22Rv1 (cell line): ENCODE measurements around the gene CXCL5.

ENCODE experiments used
- ZFX ChIP-seq: fragments of 450-650 bp; IDR thresholded peaks from 2 replicates; pipeline ENCODE4 v1.6.1; 2017; ENCODE audit warnings: antibody characterized with exemption, borderline replicate concordance
- TF ChIP-seq, protein P1 (sequence below): fragments of 450-650 bp; IDR thresholded peaks from 2 replicates; pipeline ENCODE4 v1.5.1; 2017; ENCODE audit warnings: mild to moderate bottlenecking

DNA sequence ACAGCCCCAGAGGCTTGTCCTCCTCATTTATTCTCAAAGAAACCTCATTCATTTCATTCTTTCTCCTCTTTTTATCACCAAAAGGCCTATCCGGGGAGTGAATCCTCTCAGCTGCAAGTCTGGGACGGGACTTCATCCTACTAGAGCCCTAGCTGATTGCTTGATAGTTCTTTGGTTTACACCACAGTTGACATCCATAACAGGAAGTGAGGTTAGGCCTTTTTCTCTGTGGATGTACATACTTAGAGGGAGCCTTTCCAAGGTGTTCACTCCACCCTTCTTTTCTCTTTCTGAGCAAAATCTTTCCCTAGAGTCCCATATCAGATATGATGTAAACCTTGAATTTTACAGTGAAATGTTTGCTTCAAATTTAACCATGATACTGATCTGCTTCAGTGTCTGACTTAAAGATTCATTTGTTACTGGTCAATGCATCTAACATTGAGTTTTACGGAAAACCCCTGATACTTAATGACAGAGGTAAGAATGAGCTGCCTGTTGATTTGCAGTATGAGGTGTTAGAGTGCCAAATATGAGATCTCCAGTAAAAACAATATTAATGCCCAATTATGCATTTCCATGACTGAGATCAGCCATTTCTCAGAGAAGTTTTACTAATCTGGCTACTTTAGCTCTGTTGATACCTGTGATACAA, 16.8 kb upstream of the CXCL5 start:
- TF ChIP-seq, protein P1, sequence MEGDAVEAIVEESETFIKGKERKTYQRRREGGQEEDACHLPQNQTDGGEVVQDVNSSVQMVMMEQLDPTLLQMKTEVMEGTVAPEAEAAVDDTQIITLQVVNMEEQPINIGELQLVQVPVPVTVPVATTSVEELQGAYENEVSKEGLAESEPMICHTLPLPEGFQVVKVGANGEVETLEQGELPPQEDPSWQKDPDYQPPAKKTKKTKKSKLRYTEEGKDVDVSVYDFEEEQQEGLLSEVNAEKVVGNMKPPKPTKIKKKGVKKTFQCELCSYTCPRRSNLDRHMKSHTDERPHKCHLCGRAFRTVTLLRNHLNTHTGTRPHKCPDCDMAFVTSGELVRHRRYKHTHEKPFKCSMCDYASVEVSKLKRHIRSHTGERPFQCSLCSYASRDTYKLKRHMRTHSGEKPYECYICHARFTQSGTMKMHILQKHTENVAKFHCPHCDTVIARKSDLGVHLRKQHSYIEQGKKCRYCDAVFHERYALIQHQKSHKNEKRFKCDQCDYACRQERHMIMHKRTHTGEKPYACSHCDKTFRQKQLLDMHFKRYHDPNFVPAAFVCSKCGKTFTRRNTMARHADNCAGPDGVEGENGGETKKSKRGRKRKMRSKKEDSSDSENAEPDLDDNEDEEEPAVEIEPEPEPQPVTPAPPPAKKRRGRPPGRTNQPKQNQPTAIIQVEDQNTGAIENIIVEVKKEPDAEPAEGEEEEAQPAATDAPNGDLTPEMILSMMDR: no peak
- TF ChIP-seq ZFX: no peak
